Neural cell (in vitro differentiated cells): Measurements from ENCODE around the gene TMEM181. TPM values are rescaled to one million over a fixed set of nuclear protein-coding genes. Genes with fewer than 3 reads are reported as not detected.

Source experiments
- H2AFZ ChIP-seq: fragments of 200-600, 300-800 bp; sonication (generic), shearing (Covaris generic); 2 replicates; pipeline ENCODE4 v1.6.0; 2014; ENCODE audit warnings: low read depth, mild to moderate bottlenecking, antibody characterized with exemption, low read length, moderate library complexity
- H3F3A ChIP-seq: fragments of 200-600 bp; shearing (Covaris generic); 2 replicates; pipeline ENCODE4 v1.6.1; 2016; ENCODE audit warnings: mild to moderate bottlenecking, moderate library complexity, mixed read lengths, antibody characterized with exemption, low read length; ENCODE audit not compliant: insufficient read depth, poor library complexity, severe bottlenecking
- H3K27ac ChIP-seq: fragments of 200-600, 300-800 bp; sonication (generic), shearing (Covaris generic); 2 replicates; pipeline ENCODE4 v1.5.1; 2014; ENCODE audit warnings: mild to moderate bottlenecking, low read length, moderate library complexity
- H3K27me3 ChIP-seq: fragments of 300-800, 200-600 bp; sonication (generic), shearing (Covaris generic); 2 replicates; pipeline ENCODE4 v1.6.0; 2014; ENCODE audit warnings: mild to moderate bottlenecking, low read depth, low read length, moderate library complexity; ENCODE audit not compliant: insufficient read depth
- H3K36me3 ChIP-seq: fragments of 300-800, 200-600 bp; sonication (generic), shearing (Covaris generic); 2 replicates; pipeline ENCODE4 v1.5.1; 2014; ENCODE audit warnings: mild to moderate bottlenecking, antibody characterized with exemption, low read length, moderate library complexity; ENCODE audit not compliant: insufficient read depth
- H3K4me2 ChIP-seq: fragments of 300-800, 200-600 bp; sonication (generic), shearing (Covaris generic); 2 replicates; pipeline ENCODE4 v1.6.0; 2014; ENCODE audit warnings: mild to moderate bottlenecking, low read length
- H3K4me3 ChIP-seq: fragments of 300-800, 200-600 bp; sonication (generic), shearing (Covaris generic); 2 replicates; pipeline ENCODE4 v1.5.1; 2014; ENCODE audit warnings: mild to moderate bottlenecking, low read length, moderate library complexity
- H3K79me2 ChIP-seq: fragments of 200-600 bp; shearing (Covaris generic); replicated peaks from 2 replicates; pipeline ENCODE4 v1.6.0; 2014; ENCODE audit warnings: mild to moderate bottlenecking, low read length, moderate library complexity; ENCODE audit not compliant: insufficient read depth
- H3K9ac ChIP-seq: fragments of 300-800, 200-600 bp; sonication (generic), shearing (Covaris generic); 2 replicates; pipeline ENCODE4 v1.6.1; 2016; ENCODE audit warnings: mild to moderate bottlenecking, low read length, mixed read lengths
- H3K9me2 ChIP-seq: fragments of 200-600 bp; shearing (Covaris generic); 2 replicates; pipeline ENCODE4 v1.6.1; 2016; ENCODE audit warnings: mild to moderate bottlenecking, low read length, mixed read lengths; ENCODE audit not compliant: insufficient read depth
- H3K9me3 ChIP-seq: fragments of 200-600, 300-800 bp; sonication (generic), shearing (Covaris generic); 2 replicates; pipeline ENCODE4 v1.6.1; 2016; ENCODE audit warnings: mild to moderate bottlenecking, mixed run types, low read length, moderate library complexity, mixed read lengths
- H4K20me1 ChIP-seq: fragments of 200-600 bp; shearing (Covaris generic); 2 replicates; pipeline ENCODE4 v1.6.1; 2016; ENCODE audit warnings: mild to moderate bottlenecking, mixed run types; ENCODE audit not compliant: insufficient read depth
- EP300 ChIP-seq: fragments of 450-650 bp; conservative IDR thresholded peaks from 2 replicates; pipeline ENCODE4 v1.6.1; 2014; ENCODE audit warnings: antibody characterized with exemption, mild to moderate bottlenecking, moderate library complexity; ENCODE audit not compliant: poor library complexity, severe bottlenecking
- EZH2 ChIP-seq: fragments of 200-600, 300-800 bp; shearing (Covaris generic), sonication (generic); IDR thresholded peaks from 2 replicates; pipeline ENCODE4 v1.6.1; 2014; ENCODE audit warnings: antibody characterized with exemption, low read length, borderline replicate concordance, mild to moderate bottlenecking; ENCODE audit not compliant: insufficient read depth, poor library complexity, severe bottlenecking
- MXI1 ChIP-seq: fragments of 450-650 bp; conservative IDR thresholded peaks from 2 replicates; pipeline ENCODE4 v1.6.1; 2014; ENCODE audit warnings: antibody characterized with exemption, mild to moderate bottlenecking; ENCODE audit not compliant: poor library complexity, severe bottlenecking
- POLR2AphosphoS5 ChIP-seq: IDR thresholded peaks from 2 replicates; pipeline ENCODE4 v1.6.1; 2012
- RAD21 ChIP-seq: fragments of 450-650 bp; conservative IDR thresholded peaks from 2 replicates; pipeline ENCODE4 v1.6.1; 2014; ENCODE audit warnings: antibody characterized with exemption, mild to moderate bottlenecking, moderate library complexity
- SMC3 ChIP-seq: fragments of 450-650 bp; conservative IDR thresholded peaks from 2 replicates; pipeline ENCODE4 v1.6.1; 2014; ENCODE audit warnings: antibody characterized with exemption, mild to moderate bottlenecking, moderate library complexity; ENCODE audit not compliant: poor library complexity
- TAF1 ChIP-seq: IDR thresholded peaks from 2 replicates; pipeline ENCODE4 v1.6.1; 2012; ENCODE audit warnings: low read depth
- polyA plus RNA-seq: library from polyadenylated mRNA; depleted of rRNA; stranded (reverse); fragments of >200 nt; gene quantifications from 2 replicates; pipeline ENCODE4 v1.2.3, GENCODE V29; 2014
- TF ChIP-seq, protein P1 (sequence below): IDR thresholded peaks from 2 replicates; pipeline ENCODE4 v1.6.1; 2012; ENCODE audit warnings: borderline replicate concordance
- TF ChIP-seq, protein P2 (sequence below): fragments of 450-650 bp; IDR thresholded peaks from 2 replicates; pipeline ENCODE4 v1.5.1; 2014; ENCODE audit warnings: antibody characterized with exemption, mild to moderate bottlenecking, moderate library complexity; ENCODE audit not compliant: poor library complexity, severe bottlenecking

The TMEM181 gene
- polyA plus RNA-seq, 1 donor from 2014 or later, result 47.6 TPM

DNA sequence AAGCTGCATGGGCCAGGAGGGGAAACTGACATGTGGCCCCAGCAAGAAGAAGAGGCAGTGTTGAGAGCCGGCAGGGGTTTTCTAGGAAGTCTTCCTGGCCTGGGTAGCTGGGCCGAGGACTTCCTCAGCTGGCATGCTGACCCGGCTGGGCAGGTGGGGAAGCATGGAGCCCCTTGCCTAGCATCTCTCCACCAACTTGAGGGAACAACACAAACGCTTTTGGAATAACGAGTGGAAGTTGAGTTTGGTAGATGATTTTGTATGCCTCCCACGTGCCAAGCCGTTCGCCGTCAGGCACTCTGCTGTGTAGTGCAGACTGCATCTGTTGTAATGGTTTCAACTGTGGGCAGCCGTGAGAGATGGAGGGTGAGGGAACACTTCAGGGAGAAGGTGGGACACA, 7.3 kb downstream of the TMEM181 start:
- H3K4me3 ChIP-seq, result no peak overlapping the region
- H3K27me3 ChIP-seq, result no peaks in the 10 kb centered on the region
- no peaks in the 10 kb centered on the region for H3K9me2 ChIP-seq
- H3K79me2 ChIP-seq, result peaks cover 25% of the 10 kb centered on the region
- no peak overlapping the region for H2AFZ ChIP-seq
- H3F3A ChIP-seq, result no peaks in the 10 kb centered on the region
- no peaks in the 10 kb centered on the region for H3K9me3 ChIP-seq
- H3K36me3 ChIP-seq, result no peaks in the 10 kb centered on the region
- no peak overlapping the region for H3K4me2 ChIP-seq
- TF ChIP-seq, protein P1, sequence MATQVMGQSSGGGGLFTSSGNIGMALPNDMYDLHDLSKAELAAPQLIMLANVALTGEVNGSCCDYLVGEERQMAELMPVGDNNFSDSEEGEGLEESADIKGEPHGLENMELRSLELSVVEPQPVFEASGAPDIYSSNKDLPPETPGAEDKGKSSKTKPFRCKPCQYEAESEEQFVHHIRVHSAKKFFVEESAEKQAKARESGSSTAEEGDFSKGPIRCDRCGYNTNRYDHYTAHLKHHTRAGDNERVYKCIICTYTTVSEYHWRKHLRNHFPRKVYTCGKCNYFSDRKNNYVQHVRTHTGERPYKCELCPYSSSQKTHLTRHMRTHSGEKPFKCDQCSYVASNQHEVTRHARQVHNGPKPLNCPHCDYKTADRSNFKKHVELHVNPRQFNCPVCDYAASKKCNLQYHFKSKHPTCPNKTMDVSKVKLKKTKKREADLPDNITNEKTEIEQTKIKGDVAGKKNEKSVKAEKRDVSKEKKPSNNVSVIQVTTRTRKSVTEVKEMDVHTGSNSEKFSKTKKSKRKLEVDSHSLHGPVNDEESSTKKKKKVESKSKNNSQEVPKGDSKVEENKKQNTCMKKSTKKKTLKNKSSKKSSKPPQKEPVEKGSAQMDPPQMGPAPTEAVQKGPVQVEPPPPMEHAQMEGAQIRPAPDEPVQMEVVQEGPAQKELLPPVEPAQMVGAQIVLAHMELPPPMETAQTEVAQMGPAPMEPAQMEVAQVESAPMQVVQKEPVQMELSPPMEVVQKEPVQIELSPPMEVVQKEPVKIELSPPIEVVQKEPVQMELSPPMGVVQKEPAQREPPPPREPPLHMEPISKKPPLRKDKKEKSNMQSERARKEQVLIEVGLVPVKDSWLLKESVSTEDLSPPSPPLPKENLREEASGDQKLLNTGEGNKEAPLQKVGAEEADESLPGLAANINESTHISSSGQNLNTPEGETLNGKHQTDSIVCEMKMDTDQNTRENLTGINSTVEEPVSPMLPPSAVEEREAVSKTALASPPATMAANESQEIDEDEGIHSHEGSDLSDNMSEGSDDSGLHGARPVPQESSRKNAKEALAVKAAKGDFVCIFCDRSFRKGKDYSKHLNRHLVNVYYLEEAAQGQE, result no peak
- TF ChIP-seq EZH2 (no peak), SMC3 (no peak)
- no peak overlapping the region for H3K27ac ChIP-seq
- H4K20me1 ChIP-seq, result no peaks in the 10 kb centered on the region
- no peak overlapping the region for H3K9ac ChIP-seq

DNA sequence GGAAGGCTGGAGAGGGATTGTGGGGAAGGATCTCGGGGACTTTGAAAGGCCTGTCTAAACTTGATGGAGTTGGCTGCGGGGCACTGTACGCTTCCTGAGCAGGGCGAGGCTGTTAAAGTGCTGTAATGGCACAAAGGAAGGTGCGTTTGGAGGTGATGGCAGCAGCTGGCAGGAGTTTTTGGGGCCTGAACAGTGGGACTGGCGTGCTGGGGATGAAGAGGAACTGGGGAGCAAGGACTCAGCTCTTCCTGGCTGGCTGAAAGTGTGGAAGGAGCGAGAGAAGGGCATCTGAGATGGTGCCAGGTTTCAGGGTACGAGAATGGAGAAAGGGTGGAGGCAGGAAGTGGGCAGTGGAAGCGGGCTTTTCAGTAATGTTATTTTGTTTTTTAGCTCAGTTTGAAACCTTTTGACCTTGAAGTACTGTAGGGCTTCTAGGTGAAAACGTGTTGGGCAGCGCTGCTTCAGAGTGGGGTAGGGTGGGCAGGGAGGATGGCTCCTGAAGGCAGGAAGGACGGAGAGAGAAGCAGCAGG, 8.0 kb downstream of the TMEM181 start:
- H3F3A ChIP-seq, result no peaks in the 10 kb centered on the region
- H3K27ac ChIP-seq, result no peak overlapping the region
- no peaks in the 10 kb centered on the region for H4K20me1 ChIP-seq
- no peak overlapping the region for H3K4me2 ChIP-seq
- no peaks in the 10 kb centered on the region for H3K9me2 ChIP-seq
- no peak overlapping the region for H3K4me3 ChIP-seq
- H3K9ac ChIP-seq, result no peak overlapping the region
- H3K9me3 ChIP-seq, result no peaks in the 10 kb centered on the region
- no peak for TF ChIP-seq EZH2
- no peak for TF ChIP-seq EP300
- H3K79me2 ChIP-seq, result peaks cover 20% of the 10 kb centered on the region
- H2AFZ ChIP-seq, result no peak overlapping the region
- H3K36me3 ChIP-seq, result no peaks in the 10 kb centered on the region
- no peaks in the 10 kb centered on the region for H3K27me3 ChIP-seq

DNA sequence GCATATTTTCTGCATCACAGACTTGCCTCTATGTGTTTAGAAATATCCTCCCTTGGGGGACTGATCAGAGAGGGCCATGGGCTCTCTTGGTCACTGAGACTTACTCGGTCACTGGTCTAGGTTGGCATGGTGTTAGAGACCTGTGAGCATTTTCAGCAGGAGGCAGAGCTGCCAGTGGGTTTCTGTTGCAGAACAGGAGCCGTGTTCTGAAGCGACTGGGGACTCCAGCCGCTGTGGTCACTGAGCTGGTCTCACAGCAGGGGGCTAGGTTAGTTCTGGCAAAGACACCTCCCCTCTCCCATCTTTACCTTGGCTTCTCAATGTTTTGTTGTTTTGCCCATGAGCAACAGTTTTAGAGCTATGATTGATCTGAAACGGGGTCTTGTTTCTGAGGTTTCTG, 8.7 kb downstream of the TMEM181 start:
- no peaks in the 10 kb centered on the region for H3K9me3 ChIP-seq
- no peak overlapping the region for H3K4me3 ChIP-seq
- H3K27me3 ChIP-seq, result no peaks in the 10 kb centered on the region
- H3K36me3 ChIP-seq, result no peaks in the 10 kb centered on the region
- no peak for TF ChIP-seq TAF1
- TF ChIP-seq SMC3, result no peak
- TF ChIP-seq EZH2, result no peak
- TF ChIP-seq POLR2AphosphoS5, result no peak
- no peak for TF ChIP-seq RAD21
- TF ChIP-seq, protein P1, result no peak
- TF ChIP-seq, protein P2, sequence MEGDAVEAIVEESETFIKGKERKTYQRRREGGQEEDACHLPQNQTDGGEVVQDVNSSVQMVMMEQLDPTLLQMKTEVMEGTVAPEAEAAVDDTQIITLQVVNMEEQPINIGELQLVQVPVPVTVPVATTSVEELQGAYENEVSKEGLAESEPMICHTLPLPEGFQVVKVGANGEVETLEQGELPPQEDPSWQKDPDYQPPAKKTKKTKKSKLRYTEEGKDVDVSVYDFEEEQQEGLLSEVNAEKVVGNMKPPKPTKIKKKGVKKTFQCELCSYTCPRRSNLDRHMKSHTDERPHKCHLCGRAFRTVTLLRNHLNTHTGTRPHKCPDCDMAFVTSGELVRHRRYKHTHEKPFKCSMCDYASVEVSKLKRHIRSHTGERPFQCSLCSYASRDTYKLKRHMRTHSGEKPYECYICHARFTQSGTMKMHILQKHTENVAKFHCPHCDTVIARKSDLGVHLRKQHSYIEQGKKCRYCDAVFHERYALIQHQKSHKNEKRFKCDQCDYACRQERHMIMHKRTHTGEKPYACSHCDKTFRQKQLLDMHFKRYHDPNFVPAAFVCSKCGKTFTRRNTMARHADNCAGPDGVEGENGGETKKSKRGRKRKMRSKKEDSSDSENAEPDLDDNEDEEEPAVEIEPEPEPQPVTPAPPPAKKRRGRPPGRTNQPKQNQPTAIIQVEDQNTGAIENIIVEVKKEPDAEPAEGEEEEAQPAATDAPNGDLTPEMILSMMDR, result no peak
- TF ChIP-seq MXI1, result no peak
- TF ChIP-seq EP300, result no peak
- no peak overlapping the region for H3K27ac ChIP-seq
- no peak overlapping the region for H3K9ac ChIP-seq
- peaks cover 18% of the 10 kb centered on the region for H3K79me2 ChIP-seq
- H3F3A ChIP-seq, result no peaks in the 10 kb centered on the region
- H3K9me2 ChIP-seq, result no peaks in the 10 kb centered on the region
- no peak overlapping the region for H2AFZ ChIP-seq
- H4K20me1 ChIP-seq, result no peaks in the 10 kb centered on the region
- H3K4me2 ChIP-seq, result no peak overlapping the region
